Endothelial cell of umbilical vein (primary cell): ENCODE measurements around the gene HCFC1. TPM values are rescaled to one million over a fixed set of nuclear protein-coding genes. Genes with fewer than 3 reads are reported as not detected.

Experiments used
- BruUV-seq: library from RNA; stranded (reverse); fragments of 400-500 nt; replicated peaks from 2 replicates; lab custom pipeline; 2021; lab: Mats Ljungman, UMichigan
- CTCF ChIA-PET: fragments of 300-600, 350-600 bp; sonication (Branson Sonifier 250); formaldehyde crosslinking; loops from one replicate; lab custom pipeline; 2021; ENCODE audit warnings: antibody characterized with exemption, inconsistent platforms; lab: Charles Lee
- POLR2A ChIA-PET: fragments of 300-600, 350-600 bp; sonication (Branson Sonifier 250); formaldehyde crosslinking; loops from one replicate; lab custom pipeline; 2021; ENCODE audit warnings: antibody characterized with exemption, inconsistent platforms; lab: Charles Lee
- DNase-seq: peaks from one replicate; pipeline ENCODE4 v3.0.0-alpha.2; 2011; ENCODE audit warnings: low read depth, low spot score
- FAIRE-seq: peaks from 2 replicates; lab custom pipeline; 2011; peaks lifted over from hg19 to GRCh38; lab: Jason Lieb, UNC
- H2AFZ ChIP-seq: 2 replicates; pipeline ENCODE4 v1.6.0; 2012; ENCODE audit warnings: low read depth, low read length, control low read depth, inconsistent platforms
- H3K27ac ChIP-seq: 2 replicates; pipeline ENCODE4 v1.5.1; 2011; ENCODE audit warnings: low read depth, mild to moderate bottlenecking, control low read depth, low read length, moderate library complexity; ENCODE audit not compliant: insufficient read depth
- H3K27me3 ChIP-seq, 2 experiments: 2 replicates each; pipeline versions ENCODE4 v1.6.0 to v1.6.1; 2011; ENCODE audit warnings: low read length in 2 of 2, mixed read lengths in 1 of 2; ENCODE audit not compliant: control insufficient read depth in 2 of 2, insufficient read depth in 2 of 2
- H3K36me3 ChIP-seq, 2 experiments: 2 replicates in 1 of 2; 3 replicates in 1 of 2; pipeline ENCODE4 v1.5.1; 2011; ENCODE audit warnings: low read length in 2 of 2, mild to moderate bottlenecking in 1 of 2, moderate library complexity in 1 of 2; ENCODE audit not compliant: control insufficient read depth in 2 of 2, insufficient read depth in 2 of 2; ENCODE audit errors: extremely low read depth in 1 of 2
- H3K4me1 ChIP-seq: 3 replicates; pipeline ENCODE4 v1.5.1; 2011; ENCODE audit warnings: mild to moderate bottlenecking, low read length; ENCODE audit not compliant: control insufficient read depth, insufficient read depth; ENCODE audit errors: extremely low read depth
- H3K4me2 ChIP-seq: 2 replicates; pipeline ENCODE4 v1.6.1; 2011; ENCODE audit warnings: low read length, control low read depth, mixed read lengths; ENCODE audit not compliant: insufficient read depth
- H3K4me3 ChIP-seq, 3 experiments: fragments of 200-600 bp in 1 of 3; sonication (generic), shearing (Covaris generic) in 1 of 3; replicated peaks in 1 of 3; 2 replicates each; pipeline ENCODE4 v1.5.1; 2011 to 2016; ENCODE audit warnings: control low read depth in 3 of 3, low read length in 3 of 3, mild to moderate bottlenecking in 2 of 3, inconsistent platforms in 1 of 3, low read depth in 1 of 3, moderate library complexity in 1 of 3; ENCODE audit not compliant: insufficient read depth in 1 of 3
- H3K79me2 ChIP-seq: 2 replicates; pipeline ENCODE4 v1.6.0; 2012; ENCODE audit warnings: low read length, inconsistent platforms; ENCODE audit not compliant: control insufficient read depth, insufficient read depth
- H3K9ac ChIP-seq: replicated peaks from 2 replicates; pipeline ENCODE3; 2011; ENCODE audit warnings: low read length, control low read depth; ENCODE audit not compliant: insufficient read depth; ENCODE audit errors: extremely low read depth
- H3K9me1 ChIP-seq: replicated peaks from 3 replicates; pipeline ENCODE4 v1.6.0; 2011; ENCODE audit warnings: mild to moderate bottlenecking, low read length; ENCODE audit not compliant: control insufficient read depth, insufficient read depth; ENCODE audit errors: extremely low read depth
- H3K9me3 ChIP-seq: replicated peaks from 2 replicates; pipeline ENCODE4 v1.5.1; 2012; ENCODE audit warnings: low read length, inconsistent platforms; ENCODE audit not compliant: control insufficient read depth, insufficient read depth
- H4K20me1 ChIP-seq: replicated peaks from 2 replicates; pipeline ENCODE3; 2011; ENCODE audit warnings: mild to moderate bottlenecking, low read length; ENCODE audit not compliant: control insufficient read depth, insufficient read depth; ENCODE audit errors: extremely low read depth
- CTCF ChIP-seq, 2 donors: IDR thresholded peaks; 1 replicate in 1 of 2; 2 replicates in 1 of 2; pipeline ENCODE4 v1.5.1; 2011; ENCODE audit warnings: low read length in 2 of 2, mild to moderate bottlenecking in 2 of 2, moderate library complexity in 2 of 2, control low read depth in 1 of 2, inconsistent platforms in 1 of 2, low read depth in 1 of 2; ENCODE audit not compliant: insufficient read depth in 1 of 2; ENCODE audit errors: extremely low read depth in 1 of 2
- EZH2 ChIP-seq: IDR thresholded peaks from 2 replicates; pipeline ENCODE4 v1.6.1; 2012; ENCODE audit warnings: borderline replicate concordance, low read depth, mild to moderate bottlenecking, moderate library complexity, low read length, inconsistent platforms; ENCODE audit not compliant: severe bottlenecking
- FOS ChIP-seq: IDR thresholded peaks from 2 replicates; pipeline ENCODE4 v1.6.1; 2011; ENCODE audit warnings: mild to moderate bottlenecking, low read length, moderate library complexity, borderline replicate concordance; ENCODE audit not compliant: insufficient read depth
- GATA2 ChIP-seq: IDR thresholded peaks from 2 replicates; pipeline ENCODE4 v1.7.0; 2011; ENCODE audit warnings: low read depth, mild to moderate bottlenecking, moderate library complexity, mixed read lengths, low read length; ENCODE audit not compliant: insufficient read length, insufficient read depth
- JUN ChIP-seq: IDR thresholded peaks from 2 replicates; pipeline ENCODE4 v1.6.1; 2011; ENCODE audit warnings: borderline replicate concordance, low read depth; ENCODE audit not compliant: insufficient read length, insufficient read depth
- MAX ChIP-seq: IDR thresholded peaks from 2 replicates; pipeline ENCODE4 v1.6.1; 2011; ENCODE audit not compliant: insufficient read depth, insufficient read length
- MYC ChIP-seq: IDR thresholded peaks from one replicate; pipeline ENCODE4 v1.6.1; 2011; ENCODE audit warnings: mild to moderate bottlenecking, low read depth, low read length
- POLR2A ChIP-seq: IDR thresholded peaks from 2 replicates; pipeline ENCODE4 v1.6.1; 2012; ENCODE audit warnings: low read depth, mild to moderate bottlenecking, control low read depth, low read length
- POLR2AphosphoS5 ChIP-seq: IDR thresholded peaks from 2 replicates; pipeline ENCODE4 v1.6.1; 2012; ENCODE audit warnings: low read depth, mild to moderate bottlenecking, control low read depth, low read length, moderate library complexity; ENCODE audit not compliant: insufficient read depth
- dilution Hi-C: fragments of 300-500 bp; cut with MboI; formaldehyde crosslinking; loops from one replicate; pipeline ENCODE4 v1.15.0; 2019; ENCODE audit warnings: low sequenced_read_pairs; ENCODE audit not compliant: extremely low pct_ligation_motif_present
- intact Hi-C: fragments of 100-400 bp; cut with micrococcal nuclease; formaldehyde crosslinking; loops from one replicate; pipeline ENCODE4 v1.10.0; 2022
- polyA plus RNA-seq, 4 experiments: library from polyadenylated mRNA; depleted of rRNA in 3 of 4; stranded (reverse) in 3 of 4; unstranded in 1 of 4; fragments of >200 nt; gene quantifications; 2 replicates each; pipeline versions ENCODE4 v1.2.1 to v1.2.3, GENCODE V29; 2011 to 2012; ENCODE audit warnings: missing spikeins in 1 of 4
- total RNA-seq: library from RNA; stranded (reverse); gene quantifications from 2 replicates; pipeline ENCODE4 v1.2.3, GENCODE V29; 2021

Gene HCFC1
- total and polyA plus RNA-seq, 2 donors (not counting 3 experiments of a cell fraction or from before 2014, with no cell fraction given), result 15.9 to 85.9 TPM

- POLR2A ChIA-PET, result no interaction called here
- no peak for DNase-seq
- FAIRE-seq, result no peak
- Histone ChIP-seq H3K9me1 (no peaks in the 10 kb centered on the region), H4K20me1 (no peaks in the 10 kb centered on the region), H3K36me3 (peaks cover 13 to 67% of the 10 kb centered on the region in 2 experiments), H3K9ac (no peak overlapping the region), H3K27me3 (no peaks in the 10 kb centered on the region), H3K27ac (no peak overlapping the region), H3K4me1 (no peaks in the 10 kb centered on the region), H3K4me2 (no peak overlapping the region), H2AFZ (no peak overlapping the region), H3K9me3 (no peaks in the 10 kb centered on the region), H3K79me2 (peaks cover 19% of the 10 kb centered on the region), H3K4me3 (no peak overlapping the region)
- CTCF ChIA-PET, result no interaction called here
- dilution Hi-C loops (no loop called here), intact Hi-C loops (no loop called here)
- BruUV-seq, result TSS peak; percentile 11
- TF ChIP-seq CTCF (IDR thresholded peaks at IDR 0.05; ENCODE audit: extremely low read depth in 1 of 2, insufficient read depth in 1 of 2, low read depth in 1 of 2, low read length in 2 of 2), result no peak
These were observed 12.0 kb downstream of the HCFC1 start for GRCh38 chrX:153959649-153960048.

- Histone ChIP-seq H3K27me3 (no peaks in the 10 kb centered on the region), H3K27ac (no peak overlapping the region), H3K4me2 (no peak overlapping the region), H3K4me3 (no peak overlapping the region), H3K9ac (no peak overlapping the region), H3K36me3 (peaks cover 14 to 74% of the 10 kb centered on the region in 2 experiments), H3K4me1 (no peaks in the 10 kb centered on the region), H3K79me2 (peaks cover 10% of the 10 kb centered on the region), H4K20me1 (no peaks in the 10 kb centered on the region), H3K9me1 (no peaks in the 10 kb centered on the region), H3K9me3 (no peaks in the 10 kb centered on the region), H2AFZ (no peak overlapping the region)
- no peak for DNase-seq
- FAIRE-seq, result no peak
- ChIA-PET POLR2A (no interaction called here), CTCF (interaction anchor here (1.6 kb wide), 1 partner anchor 12 kb away, joined by 6 read pairs; no protein-coding TSS in a partner anchor)
- TF ChIP-seq MAX, result no peak
- TF ChIP-seq JUN, result no peak
- no peak for TF ChIP-seq POLR2A
- no peak for TF ChIP-seq CTCF (IDR thresholded peaks at IDR 0.05; ENCODE audit: extremely low read depth in 1 of 2, insufficient read depth in 1 of 2, low read depth in 1 of 2, low read length in 2 of 2)
- TF ChIP-seq EZH2, result no peak
- no peak for TF ChIP-seq FOS
- no peak for TF ChIP-seq MYC
- no peak for TF ChIP-seq POLR2AphosphoS5
- TF ChIP-seq GATA2, result no peak
- no TSS peak for BruUV-seq
- dilution Hi-C loops (no loop called here), intact Hi-C loops (no loop called here)
These were observed 13.0 kb downstream of the HCFC1 start for GRCh38 chrX:153958605-153959004.
